GM18873 (cell line): ENCODE data around the gene SCAMP5.

Experiments
- ATAC-seq: cut with Tn5 transposase; IDR thresholded peaks from one replicate; pipeline ENCODE4 v1.9.1; 2021; ENCODE audit warnings: mild to moderate bottlenecking, moderate library complexity, moderate number of reproducible peaks; ENCODE audit not compliant: unreplicated experiment, low FRiP score

Gene SCAMP5

DNA sequence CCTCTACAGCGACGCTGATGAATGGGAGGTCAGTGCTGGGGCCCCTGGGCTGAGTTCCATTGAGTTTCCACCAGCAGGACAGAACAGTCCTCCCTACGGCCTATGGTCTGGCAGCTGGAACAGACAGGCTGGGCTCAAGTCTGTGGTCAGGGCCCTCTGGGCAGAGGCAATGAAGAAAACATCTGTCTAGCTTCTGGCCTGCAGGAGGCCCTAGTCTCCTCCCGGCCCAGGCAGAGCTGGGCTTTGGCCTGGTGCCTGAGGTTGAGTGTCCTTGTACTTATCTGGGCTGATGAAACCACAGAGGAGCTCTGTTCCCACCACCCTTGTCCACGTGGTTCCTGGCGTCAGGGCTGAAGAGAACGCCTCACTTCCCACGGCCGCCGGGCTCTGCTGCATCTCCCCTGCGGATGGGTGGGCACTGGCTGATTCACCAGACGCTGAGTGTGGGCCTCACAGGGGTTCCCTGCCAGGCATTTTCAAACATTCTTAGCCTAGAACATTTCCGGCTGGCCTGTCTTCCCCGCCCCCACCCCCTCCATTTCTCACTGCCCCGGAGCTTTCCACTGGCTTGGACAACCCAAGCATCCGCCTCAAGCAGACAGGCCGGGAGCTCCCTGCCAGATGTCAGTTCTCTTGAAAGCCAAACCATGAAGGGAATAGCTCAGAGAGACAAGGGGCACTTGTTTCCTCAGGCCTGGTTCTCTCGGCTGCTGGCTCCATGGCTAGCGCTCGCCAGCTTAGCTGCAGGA lies 48.3 kb downstream of the SCAMP5 start:
- ATAC-seq = peak; percentile 31

DNA sequence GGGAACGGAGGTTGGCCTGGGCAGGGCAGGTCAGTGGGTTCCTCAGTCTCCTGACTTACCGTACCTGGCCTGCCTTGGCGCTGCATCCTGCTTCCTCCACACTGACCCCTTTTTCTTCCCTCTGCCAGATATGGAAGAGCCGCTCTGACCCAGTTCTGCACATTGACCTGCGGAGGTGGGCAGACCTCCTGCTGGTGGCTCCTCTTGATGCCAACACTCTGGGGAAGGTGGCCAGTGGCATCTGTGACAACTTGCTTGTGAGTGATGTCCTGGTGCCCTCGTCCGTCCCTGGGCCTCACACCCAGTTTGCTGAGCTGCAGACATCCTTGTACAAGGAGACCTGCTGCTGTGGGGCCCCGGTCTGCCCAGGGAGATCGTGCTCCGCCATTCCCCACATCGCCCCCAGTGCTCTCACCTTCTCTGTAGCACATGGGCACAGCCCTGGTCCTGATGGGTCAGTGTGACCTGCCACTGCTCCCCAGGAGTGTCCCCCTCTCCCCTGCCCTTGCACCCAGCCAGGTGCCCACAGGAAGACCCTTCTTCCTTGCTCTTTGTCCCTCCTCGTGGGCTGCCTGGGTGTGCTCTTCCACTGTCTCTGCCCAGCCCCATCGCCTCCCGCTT lies 49.0 kb downstream of the SCAMP5 start:
- no peak for ATAC-seq

DNA sequence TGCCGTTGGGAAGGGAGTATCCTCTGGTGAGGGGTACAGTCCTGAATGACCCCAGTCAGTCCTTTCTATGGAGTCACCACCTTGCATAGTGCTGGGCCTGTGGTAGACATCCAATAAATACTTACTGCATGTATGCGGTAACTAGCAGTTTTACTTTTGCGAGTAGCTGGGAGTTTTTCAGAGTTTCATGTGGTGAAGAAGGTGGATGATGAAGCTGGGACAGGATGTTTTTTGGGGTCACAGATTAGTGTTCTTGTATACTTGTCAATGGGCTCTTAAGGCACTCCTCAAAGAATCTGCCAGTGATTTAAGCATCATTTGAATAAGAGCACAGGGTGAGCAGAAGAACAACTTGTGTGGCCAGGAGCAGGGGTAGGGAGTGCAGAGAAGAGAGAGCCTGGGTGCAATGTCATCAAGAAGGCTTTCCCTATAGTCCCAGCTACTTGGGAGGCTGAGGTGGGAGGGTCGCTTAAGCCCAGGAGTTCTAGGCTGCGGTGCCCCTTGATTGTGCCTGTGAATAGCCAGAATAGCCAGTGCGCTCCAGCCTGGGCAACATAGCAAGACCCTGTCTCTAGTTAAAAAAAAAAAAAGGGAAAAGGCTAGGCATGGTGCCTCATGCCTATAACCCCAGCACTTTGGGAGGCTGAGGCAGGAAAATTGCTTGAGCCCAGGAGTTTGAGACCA lies 50.1 kb downstream of the SCAMP5 start:
- ATAC-seq = no peak

DNA sequence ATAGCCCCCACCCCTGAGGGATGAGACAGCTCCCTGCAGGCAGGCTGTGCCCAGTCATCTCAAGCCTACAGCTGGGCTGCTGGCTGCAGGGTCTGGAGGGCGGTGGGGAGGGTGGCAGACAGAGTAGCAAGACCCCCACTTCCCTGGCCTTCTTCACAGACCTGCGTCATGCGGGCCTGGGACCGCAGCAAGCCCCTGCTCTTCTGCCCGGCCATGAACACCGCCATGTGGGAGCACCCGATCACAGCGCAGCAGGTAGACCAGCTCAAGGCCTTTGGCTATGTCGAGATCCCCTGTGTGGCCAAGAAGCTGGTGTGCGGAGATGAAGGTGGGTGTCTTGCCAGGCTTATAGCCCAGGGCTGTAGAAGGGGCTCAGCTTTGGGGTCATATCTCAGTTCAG lies 53.0 kb downstream of the SCAMP5 start:
- no peak for ATAC-seq

DNA sequence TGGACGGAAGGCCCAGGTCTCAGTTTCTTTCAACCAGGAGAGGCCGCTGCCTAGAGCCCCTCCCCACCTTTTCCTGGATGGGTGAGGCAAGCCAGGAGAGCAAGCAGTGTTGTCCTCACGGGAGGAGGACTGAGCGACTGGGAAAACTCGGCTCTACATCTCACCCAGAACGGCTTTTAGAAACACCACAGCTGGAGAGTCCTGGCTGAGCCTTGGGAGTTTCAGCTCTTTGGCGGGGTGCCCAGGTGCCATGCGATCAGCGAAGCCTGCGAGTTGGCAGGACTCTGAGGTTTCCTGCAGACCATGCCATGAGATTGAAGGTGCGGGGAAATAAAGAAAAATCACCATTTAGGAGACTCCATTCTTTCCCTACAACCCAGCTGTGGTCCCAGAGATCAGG lies 54.0 kb downstream of the SCAMP5 start:
- no peak for ATAC-seq

DNA sequence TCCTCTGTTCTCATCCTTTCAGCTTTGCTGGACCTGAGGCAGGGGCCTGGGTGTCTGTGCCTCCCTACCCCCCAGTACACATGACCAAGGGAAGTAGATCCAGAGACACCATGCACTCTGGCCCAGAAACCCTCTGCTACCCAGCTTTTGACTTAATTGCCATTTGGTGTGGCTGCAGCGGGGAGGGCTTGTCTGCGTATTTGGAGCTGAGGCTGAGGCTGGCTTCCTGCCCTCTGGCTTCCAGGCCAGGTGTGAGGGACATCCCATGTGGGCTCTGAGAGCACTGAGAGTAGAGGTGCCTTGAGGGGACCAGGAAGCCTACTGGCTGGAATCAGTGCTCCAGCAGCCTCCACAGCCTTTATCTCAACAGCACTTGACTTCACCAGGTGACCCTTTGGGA lies 54.9 kb downstream of the SCAMP5 start:
- no peak for ATAC-seq

DNA sequence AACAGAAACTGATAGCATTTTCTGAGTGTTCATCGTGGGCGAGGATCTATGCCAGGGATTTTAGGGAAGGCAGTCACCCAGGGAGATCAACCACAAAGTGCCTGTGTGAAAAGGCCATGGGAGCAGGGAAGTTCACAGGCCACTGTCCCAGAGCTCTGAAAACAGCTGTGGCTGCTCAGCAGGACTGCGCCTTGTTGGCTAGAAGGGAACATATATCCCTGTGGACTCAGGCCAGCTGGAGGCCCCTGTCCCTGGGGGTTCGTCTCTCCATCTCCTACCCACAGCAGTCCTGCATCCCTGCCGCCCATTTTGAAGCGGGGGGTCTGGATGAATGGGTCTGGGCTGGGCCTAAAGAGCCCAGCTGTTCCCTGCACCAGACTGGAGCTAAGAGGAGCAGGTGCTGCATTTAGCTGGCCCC lies 55.8 kb downstream of the SCAMP5 start:
- ATAC-seq = no peak

DNA sequence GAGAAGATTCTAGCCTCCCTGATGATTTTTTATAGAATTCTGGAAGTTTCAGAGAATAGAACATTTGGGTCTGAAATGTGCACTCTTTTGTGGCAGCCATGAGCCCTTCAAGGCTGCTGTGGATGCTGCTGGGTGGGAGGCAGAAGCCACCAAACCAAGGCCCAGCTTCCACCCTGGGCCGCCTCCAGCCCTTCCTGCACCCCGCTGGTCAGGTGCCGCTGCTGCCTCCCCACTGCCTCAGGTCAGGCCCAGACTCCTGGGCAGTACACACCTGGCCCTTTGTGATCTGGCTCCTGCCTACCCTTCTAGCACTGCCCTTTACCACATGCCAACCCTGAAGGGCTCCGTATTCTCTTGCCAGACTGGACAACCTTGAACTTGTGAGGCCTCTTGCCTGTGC lies 56.3 kb downstream of the SCAMP5 start:
- ATAC-seq = no peak

DNA sequence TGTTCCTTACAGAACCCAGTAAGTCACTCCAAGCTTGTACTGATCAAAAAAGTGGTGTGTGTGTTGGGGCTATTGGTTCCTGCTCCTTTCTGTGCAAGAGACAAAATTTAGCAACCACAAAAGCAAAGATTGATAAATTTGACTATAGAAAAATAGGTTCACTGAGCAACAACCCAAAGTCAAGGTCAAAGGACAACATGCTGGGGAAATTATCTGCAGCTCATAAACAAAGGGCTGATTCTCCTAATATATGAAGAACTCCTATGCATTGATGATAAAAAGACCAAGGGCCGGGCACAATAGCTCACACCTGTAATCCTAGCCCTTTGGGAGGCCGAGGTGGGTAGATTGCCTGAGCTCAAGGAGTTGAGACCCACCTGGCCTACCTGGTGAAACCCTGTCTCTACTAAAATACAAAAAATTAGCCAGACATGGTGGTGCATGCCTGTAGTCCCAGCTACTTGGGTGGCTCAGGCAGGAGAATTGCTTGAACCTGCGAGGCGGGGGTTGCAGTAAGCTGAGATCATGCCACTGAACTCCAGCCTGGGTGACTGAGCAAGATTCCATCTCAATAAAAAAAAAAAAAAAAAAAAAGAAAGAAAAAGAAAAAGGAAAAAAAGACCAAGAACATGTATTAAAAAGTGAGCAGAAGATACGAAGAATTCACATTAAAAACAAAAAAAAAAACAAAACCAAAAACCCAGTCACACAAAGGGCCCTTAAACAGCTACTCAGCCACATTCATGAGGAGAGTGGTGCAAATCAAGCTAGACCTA lies 57.8 kb downstream of the SCAMP5 start:
- no peak for ATAC-seq

DNA sequence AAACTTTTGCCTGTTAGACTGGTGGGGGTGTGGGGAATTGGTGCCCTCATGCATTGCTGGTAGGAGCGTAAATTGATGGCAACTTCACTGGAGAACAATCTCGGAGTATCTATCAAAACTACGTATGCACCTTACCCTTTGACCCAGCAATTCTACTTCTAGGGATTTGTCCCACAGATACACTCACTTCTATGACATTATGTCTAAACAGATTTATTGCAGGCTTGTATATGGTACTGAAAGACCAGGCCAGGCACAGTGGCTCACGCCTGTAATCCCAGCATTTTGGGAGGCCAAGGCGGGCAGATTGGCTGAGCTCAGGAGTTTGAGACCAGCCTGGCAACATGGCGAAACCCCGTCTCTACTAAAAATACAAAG lies 58.4 kb downstream of the SCAMP5 start:
- ATAC-seq = no peak

DNA sequence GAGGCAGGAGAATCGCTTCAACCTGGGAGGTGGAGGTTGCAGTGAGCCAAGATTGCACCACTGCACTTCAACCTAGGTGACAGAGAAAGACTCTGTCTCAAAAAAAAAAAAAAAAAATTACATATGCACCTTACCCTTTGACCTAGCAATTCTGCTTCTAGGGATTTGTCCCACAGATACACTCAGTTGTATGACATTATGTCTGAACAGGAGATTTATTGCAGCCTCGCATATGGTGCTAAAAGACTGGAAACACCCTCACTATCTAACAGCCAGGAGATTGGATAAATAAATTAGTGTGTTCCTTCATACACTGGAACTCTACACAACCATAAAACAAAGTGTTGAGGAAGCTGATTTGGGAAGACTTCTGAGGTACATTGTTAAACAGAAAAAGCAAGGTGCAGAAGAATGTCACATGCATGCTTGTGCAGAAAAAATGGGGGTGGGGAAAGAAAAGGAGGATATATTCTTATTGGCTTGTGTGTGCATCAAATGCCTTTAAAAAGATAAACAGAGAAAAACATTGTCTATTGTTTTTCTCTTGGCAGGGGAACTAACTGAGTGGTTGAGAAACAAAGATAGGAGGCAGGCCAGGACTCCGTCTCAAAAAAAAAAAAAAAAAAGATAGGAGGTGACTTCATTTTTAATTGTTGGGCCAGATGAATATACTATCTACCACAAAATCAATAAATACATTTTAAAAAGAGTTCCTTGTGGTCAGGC lies 59.0 kb downstream of the SCAMP5 start:
- ATAC-seq = no peak

DNA sequence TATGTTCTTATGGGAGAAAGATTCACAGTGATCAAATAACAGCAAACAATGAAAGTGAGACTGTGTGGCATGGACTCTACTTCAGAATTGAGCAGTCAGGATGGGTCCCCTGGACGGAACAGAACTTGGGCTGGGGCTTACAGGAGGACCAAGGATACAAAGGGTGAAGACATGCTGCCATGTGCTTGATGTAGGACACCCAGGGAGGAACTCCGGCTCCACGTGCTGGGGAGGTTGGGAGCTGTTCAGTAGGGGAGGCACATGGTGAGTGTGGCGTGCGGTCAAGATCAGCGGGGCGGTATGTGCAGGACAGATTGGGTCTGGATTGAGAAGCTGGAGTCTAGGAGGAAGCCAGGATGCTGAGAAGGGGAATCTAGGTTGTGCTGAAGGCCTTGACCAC lies 60.7 kb downstream of the SCAMP5 start:
- ATAC-seq = no peak

DNA sequence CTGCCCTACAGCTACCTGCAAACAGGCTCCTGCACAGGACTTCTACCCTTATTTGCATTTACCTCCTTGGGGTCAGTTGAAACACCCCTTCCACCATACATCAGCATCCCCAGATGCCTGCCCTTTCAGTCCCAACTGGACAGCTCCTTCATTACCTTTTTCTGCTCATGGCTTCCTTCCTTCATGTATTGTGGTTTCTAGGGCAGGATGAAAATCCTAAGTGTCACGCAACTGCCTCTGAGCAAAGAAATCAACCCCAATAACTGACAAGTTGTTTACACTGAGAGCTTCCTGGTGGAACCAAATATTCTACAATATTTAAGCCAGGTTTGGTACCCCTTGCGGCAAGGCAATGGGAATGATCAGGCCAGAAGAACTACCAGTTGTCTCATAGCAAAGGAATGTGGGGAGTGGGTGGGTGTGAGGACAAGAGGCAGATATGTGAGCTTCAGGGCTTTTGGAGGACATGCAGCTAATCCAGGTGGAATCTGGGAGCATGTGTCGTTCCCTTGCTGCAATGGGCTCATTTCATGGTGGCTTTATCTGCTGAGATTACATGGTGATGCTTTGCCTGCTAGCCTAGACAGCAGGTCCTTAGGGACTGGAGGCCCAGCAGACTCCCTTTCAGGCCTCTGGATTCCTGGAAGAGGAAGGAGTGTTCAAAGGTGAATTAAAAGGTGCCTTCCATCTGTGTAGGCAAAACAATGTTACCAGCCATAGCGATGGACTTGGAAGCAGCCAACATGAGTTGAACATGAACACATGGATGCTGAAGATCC lies 63.0 kb downstream of the SCAMP5 start:
- no peak for ATAC-seq

DNA sequence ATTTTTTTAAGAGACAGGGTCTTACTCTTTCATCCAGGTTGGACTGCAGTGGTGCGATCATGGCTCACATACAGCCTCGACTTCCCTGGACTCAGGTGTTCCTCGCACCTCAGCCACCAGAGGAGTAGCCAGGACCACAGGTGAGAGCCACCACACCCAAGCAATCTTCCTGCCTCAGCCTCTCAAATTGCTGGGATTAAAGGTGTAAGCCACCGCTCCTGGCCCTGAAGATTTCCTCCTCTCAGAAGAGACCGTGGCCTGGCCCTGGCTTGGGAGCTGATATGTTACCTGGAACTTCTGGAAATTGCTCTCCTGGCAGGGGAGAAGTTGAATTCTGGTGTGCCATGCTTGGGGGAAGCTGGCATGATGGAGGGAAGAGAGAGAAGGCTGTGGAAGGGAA lies 64.2 kb downstream of the SCAMP5 start:
- ATAC-seq = no peak

DNA sequence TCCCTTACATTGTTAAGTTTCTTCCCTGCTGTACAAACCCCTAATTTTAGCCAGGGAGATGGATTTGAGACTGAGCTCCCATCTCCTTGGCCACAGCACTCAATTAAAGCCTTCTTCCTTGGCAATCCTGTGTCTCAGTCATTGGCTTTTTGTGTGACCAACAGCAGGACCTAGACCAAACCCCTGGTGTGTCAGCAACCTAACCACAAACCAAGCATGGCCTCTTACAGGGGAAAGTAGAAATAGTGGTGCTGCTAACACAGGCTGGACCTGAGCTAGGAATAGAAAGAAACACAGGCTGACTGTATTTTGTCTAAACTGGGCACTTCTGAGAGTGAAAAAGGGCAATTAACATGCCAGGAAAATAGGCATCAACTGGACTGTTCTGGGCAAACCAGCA lies 65.9 kb downstream of the SCAMP5 start:
- ATAC-seq = no peak

DNA sequence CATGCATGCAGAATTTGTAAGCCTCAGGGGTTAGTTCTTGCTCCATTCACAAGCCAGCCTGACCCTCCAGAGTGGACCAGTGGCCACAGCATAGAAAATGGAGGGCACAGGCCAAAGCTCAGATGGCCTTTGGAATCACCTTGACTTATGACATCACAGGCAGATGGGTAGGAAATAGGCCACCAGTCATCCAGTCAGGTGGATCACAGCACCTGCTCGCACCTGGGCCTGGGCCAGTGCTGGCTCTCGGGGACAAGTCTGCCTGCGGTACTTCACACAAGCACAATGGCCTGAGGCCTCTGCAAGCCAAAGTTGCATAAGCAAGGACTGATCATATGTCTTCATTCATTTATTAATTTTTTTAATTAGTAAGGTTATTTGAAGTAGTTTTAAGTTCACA lies 67.3 kb downstream of the SCAMP5 start:
- ATAC-seq = no peak

DNA sequence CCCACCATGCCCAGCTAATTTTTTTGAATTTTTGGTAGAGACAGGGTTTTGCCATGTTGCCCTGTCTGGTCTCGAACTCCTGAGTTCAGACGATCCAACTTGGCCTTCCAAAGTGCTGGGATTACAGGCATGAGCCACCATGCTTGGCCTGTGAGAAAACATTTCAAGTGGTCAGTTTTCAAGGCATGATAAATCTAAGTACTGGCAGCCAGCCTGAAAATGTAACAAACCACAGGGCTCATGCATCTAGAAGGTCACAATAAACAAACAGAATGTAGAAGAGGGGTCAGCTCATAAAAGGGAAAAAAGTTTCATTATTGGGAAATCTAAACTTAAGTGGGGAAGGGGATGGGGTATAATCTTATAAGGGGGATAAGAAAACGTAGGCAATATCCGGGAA lies 68.0 kb downstream of the SCAMP5 start:
- ATAC-seq = no peak

DNA sequence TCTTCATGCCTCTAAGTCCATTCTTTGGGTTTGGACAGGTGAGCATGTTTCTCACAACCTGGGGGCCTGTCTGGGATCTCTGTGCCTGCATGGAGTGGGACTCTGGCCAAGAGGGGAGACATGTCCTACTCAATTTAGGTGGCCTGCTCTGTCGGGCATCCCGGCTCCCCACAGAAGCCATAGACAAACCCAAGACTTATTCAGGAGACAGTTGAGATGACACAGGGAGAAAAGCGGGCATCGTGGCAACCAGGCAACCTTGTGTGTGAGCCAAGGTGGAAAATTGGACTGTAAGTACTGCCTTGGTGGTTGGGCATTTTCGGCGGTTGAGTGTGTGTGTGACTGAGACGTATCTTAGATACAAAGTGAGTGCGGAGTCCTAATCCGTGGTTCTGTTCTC lies 68.5 kb downstream of the SCAMP5 start:
- ATAC-seq = no peak

DNA sequence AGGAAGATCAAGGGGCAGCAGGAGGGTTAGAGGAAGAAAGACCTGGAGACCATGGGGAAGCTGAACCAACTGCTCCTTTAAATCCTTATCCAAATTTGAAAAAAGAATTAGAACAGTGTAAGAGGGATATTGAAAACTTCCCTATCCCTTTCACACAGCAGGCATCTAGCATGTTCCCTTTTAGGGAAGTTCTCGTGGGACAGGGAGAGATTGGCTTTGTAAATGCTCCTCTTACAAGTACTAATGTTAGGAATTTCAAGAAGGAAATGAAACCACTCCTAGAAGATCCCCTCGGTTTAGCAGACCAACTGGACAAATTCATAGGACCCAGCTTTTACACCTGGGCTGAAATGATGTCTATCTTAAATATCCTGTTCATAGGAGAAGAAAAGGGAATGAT lies 69.5 kb downstream of the SCAMP5 start:
- no peak for ATAC-seq

DNA sequence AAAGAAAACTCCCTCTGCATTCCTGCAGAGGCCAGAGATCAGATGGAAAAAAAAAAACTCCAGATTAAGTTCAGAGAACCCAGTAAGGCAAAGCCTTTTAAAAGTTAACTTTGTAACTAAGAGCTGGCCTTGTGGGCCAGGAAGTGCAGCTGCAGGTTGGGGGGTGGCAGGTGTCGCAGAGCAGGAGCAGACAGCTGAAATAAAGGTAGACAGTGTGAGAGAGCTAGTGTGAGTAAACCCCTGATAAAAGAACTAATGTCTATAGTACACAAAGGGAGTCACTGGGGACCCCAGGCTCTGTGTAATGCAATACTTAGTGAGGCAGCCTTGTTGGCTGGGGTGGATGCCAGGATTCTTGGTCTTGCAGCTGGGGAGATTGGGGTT lies 70.1 kb downstream of the SCAMP5 start:
- no peak for ATAC-seq
